ENCODE data around the gene KCNN1. TPM values are rescaled to one million over a fixed set of nuclear protein-coding genes. Genes with fewer than 3 reads are reported as not detected.

The KCNN1 gene
- total RNA-seq, 1 experiment from 2014 or later, result 9.2 TPM

DNA sequence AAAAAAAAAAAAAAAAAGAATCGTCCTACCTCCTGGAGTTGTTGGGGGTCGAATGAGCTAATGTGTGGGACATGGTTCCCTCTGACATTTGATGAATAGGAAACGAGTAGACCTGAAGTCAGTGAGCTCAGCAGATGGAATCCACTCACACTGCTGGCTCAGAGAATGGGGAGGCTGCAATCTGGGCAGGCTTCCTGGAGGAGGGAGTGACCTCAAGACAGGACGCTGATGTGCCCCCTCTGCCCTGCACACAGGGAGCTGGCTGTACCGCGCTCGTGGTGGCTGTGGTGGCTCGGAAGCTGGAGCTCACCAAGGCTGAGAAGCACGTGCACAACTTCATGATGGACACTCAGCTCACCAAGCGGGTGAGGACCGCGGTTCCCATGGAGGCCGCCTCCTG lies 21.3 kb downstream of the KCNN1 start:
- Histone ChIP-seq H3K9ac (ENCODE audit: extremely low read depth, insufficient read length, low read length) (no peak overlapping the region), H3K23me2 (ENCODE audit: insufficient read length, low read depth, low read length, poor library complexity, severe bottlenecking) (no peaks in the 10 kb centered on the region), H3K23ac (ENCODE audit: insufficient read length, low read depth, low read length) (no peak overlapping the region), H3K4me1 (ENCODE audit: insufficient read depth, low read length) (no peaks in the 10 kb centered on the region), H3K27ac (ENCODE audit: insufficient read length, low read depth, low read length) (no peak overlapping the region), H4K5ac (ENCODE audit: insufficient read length, low read depth, low read length) (no peak overlapping the region), H3K56ac (ENCODE audit: insufficient read length, low read depth, low read length) (no peak overlapping the region), H4K20me1 (ENCODE audit: control insufficient read depth, insufficient read depth, insufficient read length) (no peaks in the 10 kb centered on the region), H4K91ac (ENCODE audit: insufficient read length, low read depth, low read length) (no peak overlapping the region), H3K27me3 (ENCODE audit: insufficient read depth, low read length) (no peaks in the 10 kb centered on the region), H3K4ac (ENCODE audit: low read depth, low read length) (no peak overlapping the region), H3K4me2 (ENCODE audit: insufficient read depth, insufficient read length, low read length) (no peak overlapping the region), H2BK12ac (ENCODE audit: insufficient read length, low read depth, low read length) (no peak overlapping the region), H3K9me3 (ENCODE audit: control insufficient read depth, low read depth, low read length) (no peaks in the 10 kb centered on the region), H2AK5ac (ENCODE audit: insufficient read length, low read length) (no peak overlapping the region), H3K14ac (ENCODE audit: insufficient read depth, low read length) (no peak overlapping the region), H3K79me2 (ENCODE audit: insufficient read depth, low read length) (no peaks in the 10 kb centered on the region), H3T11ph (ENCODE audit: low read length) (no peak overlapping the region), H2BK5ac (ENCODE audit: insufficient read length, low read length) (no peak overlapping the region), H3K79me1 (ENCODE audit: insufficient read depth, low read depth, low read length, poor library complexity, severe bottlenecking) (no peaks in the 10 kb centered on the region), H2BK15ac (ENCODE audit: low read depth, low read length) (no peak overlapping the region), H3K18ac (ENCODE audit: insufficient read length, low read depth, low read length) (no peak overlapping the region), H2BK20ac (ENCODE audit: low read depth, low read length, poor library complexity, severe bottlenecking) (no peak overlapping the region), H2BK120ac (ENCODE audit: low read depth, low read length, poor library complexity, severe bottlenecking) (no peak overlapping the region), H4K8ac (replicated peaks; ENCODE audit: insufficient read length, low read depth, low read length) (no peak overlapping the region), H2AFZ (ENCODE audit: low read length) (no peak overlapping the region)
- Mint-ChIP-seq H3K4me1 (peaks cover 3 to 10% of the 10 kb centered on the region in 2 experiments), H3K27ac (no peak overlapping the region), H3K36me3 (ENCODE audit: insufficient read depth in 1 of 3, low read depth in 3 of 3) (peaks cover 0 to 15% (median 0%) of the 10 kb centered on the region in 3 experiments; a peak in 5 of 7 replicates), H3K4me3 (no peak overlapping the region; a peak in 1 of 5 replicates), H3K27me3 (ENCODE audit: low read depth) (no peaks in the 10 kb centered on the region; the same call in 1 of the 2 replicates), H3K9me3 (no peaks in the 10 kb centered on the region)
- TF ChIP-seq, protein P1, sequence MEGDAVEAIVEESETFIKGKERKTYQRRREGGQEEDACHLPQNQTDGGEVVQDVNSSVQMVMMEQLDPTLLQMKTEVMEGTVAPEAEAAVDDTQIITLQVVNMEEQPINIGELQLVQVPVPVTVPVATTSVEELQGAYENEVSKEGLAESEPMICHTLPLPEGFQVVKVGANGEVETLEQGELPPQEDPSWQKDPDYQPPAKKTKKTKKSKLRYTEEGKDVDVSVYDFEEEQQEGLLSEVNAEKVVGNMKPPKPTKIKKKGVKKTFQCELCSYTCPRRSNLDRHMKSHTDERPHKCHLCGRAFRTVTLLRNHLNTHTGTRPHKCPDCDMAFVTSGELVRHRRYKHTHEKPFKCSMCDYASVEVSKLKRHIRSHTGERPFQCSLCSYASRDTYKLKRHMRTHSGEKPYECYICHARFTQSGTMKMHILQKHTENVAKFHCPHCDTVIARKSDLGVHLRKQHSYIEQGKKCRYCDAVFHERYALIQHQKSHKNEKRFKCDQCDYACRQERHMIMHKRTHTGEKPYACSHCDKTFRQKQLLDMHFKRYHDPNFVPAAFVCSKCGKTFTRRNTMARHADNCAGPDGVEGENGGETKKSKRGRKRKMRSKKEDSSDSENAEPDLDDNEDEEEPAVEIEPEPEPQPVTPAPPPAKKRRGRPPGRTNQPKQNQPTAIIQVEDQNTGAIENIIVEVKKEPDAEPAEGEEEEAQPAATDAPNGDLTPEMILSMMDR (conservative IDR thresholded peaks at IDR 0.05), result no peak
- no peak for DNase-seq
- no CpG with 5 or more reads among the region's 13 CpGs for WGBS (ENCODE audit: extremely low coverage, insufficient read length, low lambda C conversion rate)

Measured in H9 (cell line).